ENCODE data around the gene GLCCI1. TPM values are rescaled to one million over a fixed set of nuclear protein-coding genes. Genes with fewer than 3 reads are reported as not detected.

Gene GLCCI1
- polyA plus RNA-seq (2013, experiment 1 of 4), result 27.0 TPM
- polyA plus RNA-seq (2013, experiment 2 of 4), result 28.9 TPM
- polyA plus RNA-seq (2013, experiment 3 of 4), result 30.4 TPM
- polyA plus RNA-seq (2013, experiment 4 of 4), result 33.6 TPM

- no peaks in the 10 kb centered on the region for H3K9me3 ChIP-seq (ENCODE audit: control insufficient read depth, low read length)
- H3K4me3 ChIP-seq (ENCODE audit: insufficient read depth, low read depth, low read length), result peak within 1 kb of the TSS; percentile 84
- 0% methylated on average over 76 to 77 of the region's 77 CpGs for WGBS, 2 experiments
- peak within 1 kb of the TSS; percentile 92 for H3K27ac ChIP-seq (ENCODE audit: insufficient read depth, low read depth, low read length, poor library complexity, severe bottlenecking)
- H3K36me3 ChIP-seq (ENCODE audit: control insufficient read depth, insufficient read depth, low read length), result no peaks in the 10 kb centered on the region
- H3K27me3 ChIP-seq (ENCODE audit: control insufficient read depth, insufficient read depth, low read length, poor library complexity, severe bottlenecking), result no peaks in the 10 kb centered on the region
- peaks cover 18% of the 10 kb centered on the region for H3K4me1 ChIP-seq (ENCODE audit: control insufficient read depth, insufficient read depth, low read length)
Measured at GRCh38 chr7:7968544-7969305, at the start of gene GLCCI1. Gene GLCCI1, plus strand, starts transcription at chr7:7968796. Its CDS starts 555 bp downstream, at chr7:7969351.

- no peaks in the 10 kb centered on the region for H3K36me3 ChIP-seq (ENCODE audit: control insufficient read depth, insufficient read depth, low read length)
- H3K27me3 ChIP-seq (ENCODE audit: control insufficient read depth, insufficient read depth, low read length, poor library complexity, severe bottlenecking), result no peaks in the 10 kb centered on the region
- no peaks in the 10 kb centered on the region for H3K9me3 ChIP-seq (ENCODE audit: control insufficient read depth, low read length)
- WGBS, 2 experiments, result 88 to 100% methylated on average over 2 of the region's 2 CpGs
- peaks cover 13% of the 10 kb centered on the region for H3K4me1 ChIP-seq (ENCODE audit: control insufficient read depth, insufficient read depth, low read length)
- H3K27ac ChIP-seq (ENCODE audit: insufficient read depth, low read depth, low read length, poor library complexity, severe bottlenecking), result no peak overlapping the region
- no peak overlapping the region for H3K4me3 ChIP-seq (ENCODE audit: insufficient read depth, low read depth, low read length)
Measured at GRCh38 chr7:7919449-7919945, 49.1 kb upstream of the GLCCI1 start.

DNA sequence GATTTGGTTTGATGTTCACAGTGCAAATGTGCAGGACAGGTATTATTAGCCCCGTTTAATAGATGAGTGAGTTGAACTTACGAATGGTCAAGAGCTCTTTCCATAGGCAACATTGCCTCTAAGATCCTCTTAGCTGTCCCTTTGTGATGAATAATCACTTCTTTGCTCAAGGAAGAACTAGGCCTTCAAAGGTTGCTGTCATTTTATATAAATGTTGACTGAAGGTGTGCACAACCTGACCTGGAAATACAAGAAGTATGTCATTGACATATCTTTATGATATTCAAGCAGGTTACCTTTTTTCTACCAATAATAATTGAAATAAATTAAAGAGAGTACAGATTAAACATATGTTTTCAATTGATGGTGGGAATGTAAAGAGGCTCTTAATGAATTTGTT lies 48.5 kb upstream of the GLCCI1 start:
- no peak overlapping the region for H3K27ac ChIP-seq (ENCODE audit: insufficient read depth, low read depth, low read length, poor library complexity, severe bottlenecking)
- H3K4me3 ChIP-seq (ENCODE audit: insufficient read depth, low read depth, low read length), result no peak overlapping the region
- peaks cover 15% of the 10 kb centered on the region for H3K4me1 ChIP-seq (ENCODE audit: control insufficient read depth, insufficient read depth, low read length)
- no peaks in the 10 kb centered on the region for H3K27me3 ChIP-seq (ENCODE audit: control insufficient read depth, insufficient read depth, low read length, poor library complexity, severe bottlenecking)
- H3K9me3 ChIP-seq (ENCODE audit: control insufficient read depth, low read length), result no peaks in the 10 kb centered on the region
- 65 to 66% methylated on average over 2 of the region's 2 CpGs for WGBS, 2 experiments
- no peaks in the 10 kb centered on the region for H3K36me3 ChIP-seq (ENCODE audit: control insufficient read depth, insufficient read depth, low read length)

- peaks cover 15% of the 10 kb centered on the region for H3K4me1 ChIP-seq (ENCODE audit: control insufficient read depth, insufficient read depth, low read length)
- no peak overlapping the region for H3K4me3 ChIP-seq (ENCODE audit: insufficient read depth, low read depth, low read length)
- 58 to 65% methylated on average over 3 of the region's 3 CpGs for WGBS, 2 experiments
- no peaks in the 10 kb centered on the region for H3K36me3 ChIP-seq (ENCODE audit: control insufficient read depth, insufficient read depth, low read length)
- H3K27ac ChIP-seq (ENCODE audit: insufficient read depth, low read depth, low read length, poor library complexity, severe bottlenecking), result no peak overlapping the region
- no peaks in the 10 kb centered on the region for H3K9me3 ChIP-seq (ENCODE audit: control insufficient read depth, low read length)
- H3K27me3 ChIP-seq (ENCODE audit: control insufficient read depth, insufficient read depth, low read length, poor library complexity, severe bottlenecking), result no peaks in the 10 kb centered on the region
Measured at GRCh38 chr7:7920481-7920880, 48.1 kb upstream of the GLCCI1 start.

DNA sequence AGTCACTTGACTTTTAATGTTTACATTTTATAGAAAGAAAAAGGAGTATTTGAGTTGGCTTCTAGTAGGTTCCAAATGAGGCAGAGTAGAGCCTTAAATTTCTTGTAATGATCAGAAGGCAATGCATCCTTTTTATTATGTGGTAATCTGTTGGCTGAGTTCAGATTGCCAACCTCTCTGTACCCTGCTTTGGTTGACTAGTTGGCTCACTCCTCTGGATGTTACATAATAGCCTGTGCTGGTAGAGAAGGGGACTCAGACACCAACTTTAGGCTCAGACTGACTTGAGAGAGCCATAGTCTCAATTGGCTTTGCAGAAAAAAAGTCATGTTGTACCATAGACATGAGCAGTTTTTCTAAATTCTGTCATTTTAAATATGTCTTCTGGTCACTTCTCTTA lies 46.8 kb upstream of the GLCCI1 start:
- no peak overlapping the region for H3K27ac ChIP-seq (ENCODE audit: insufficient read depth, low read depth, low read length, poor library complexity, severe bottlenecking)
- H3K36me3 ChIP-seq (ENCODE audit: control insufficient read depth, insufficient read depth, low read length), result no peaks in the 10 kb centered on the region
- no peak overlapping the region for H3K4me3 ChIP-seq (ENCODE audit: insufficient read depth, low read depth, low read length)

DNA sequence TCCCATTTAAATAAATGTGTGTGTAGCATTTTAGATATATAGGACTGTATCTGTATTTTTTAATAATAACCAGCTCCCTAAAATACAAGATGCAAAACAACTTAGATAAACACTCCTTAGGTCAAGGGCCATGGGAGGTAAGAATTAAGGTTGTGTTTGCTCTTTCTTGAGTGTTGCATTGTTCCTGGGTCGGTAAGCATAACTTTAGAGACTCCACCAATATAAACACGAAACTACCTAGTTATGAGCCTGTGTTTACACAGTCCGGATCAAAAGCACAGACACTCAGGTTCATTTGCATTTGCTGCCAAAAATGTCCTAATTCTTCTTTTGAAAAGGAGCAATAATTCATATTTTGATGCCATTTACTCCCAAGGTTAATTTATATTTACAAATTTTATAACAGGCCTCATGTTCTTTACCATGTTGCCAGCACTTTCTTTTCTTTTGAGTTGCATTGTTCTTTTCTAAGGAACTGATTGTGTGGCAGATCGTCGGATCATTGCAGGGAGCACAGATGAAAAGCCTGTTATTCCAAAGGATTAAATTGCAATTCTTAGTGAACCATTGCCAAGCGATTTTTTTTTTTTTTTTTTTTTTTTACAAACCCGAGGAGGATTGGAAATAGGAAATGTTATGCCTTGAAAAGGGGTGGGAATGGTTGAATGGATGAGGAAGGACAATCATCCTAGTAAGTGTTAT lies 45.8 kb upstream of the GLCCI1 start:
- H3K9me3 ChIP-seq (ENCODE audit: control insufficient read depth, low read length), result no peaks in the 10 kb centered on the region
- H3K27ac ChIP-seq (ENCODE audit: insufficient read depth, low read depth, low read length, poor library complexity, severe bottlenecking), result no peak overlapping the region
- H3K27me3 ChIP-seq (ENCODE audit: control insufficient read depth, insufficient read depth, low read length, poor library complexity, severe bottlenecking), result no peaks in the 10 kb centered on the region
- peaks cover 15% of the 10 kb centered on the region for H3K4me1 ChIP-seq (ENCODE audit: control insufficient read depth, insufficient read depth, low read length)
- no peaks in the 10 kb centered on the region for H3K36me3 ChIP-seq (ENCODE audit: control insufficient read depth, insufficient read depth, low read length)
- WGBS, 2 experiments, result 40 to 50% methylated on average over 5 to 6 of the region's 7 CpGs
- no peak overlapping the region for H3K4me3 ChIP-seq (ENCODE audit: insufficient read depth, low read depth, low read length)

More for the DNA sequence above, 46.8 kb upstream of the GLCCI1 start:
- Histone ChIP-seq H3K27me3 (ENCODE audit: control insufficient read depth, insufficient read depth, low read length, poor library complexity, severe bottlenecking) (no peaks in the 10 kb centered on the region), H3K4me1 (ENCODE audit: control insufficient read depth, insufficient read depth, low read length) (peaks cover 15% of the 10 kb centered on the region), H3K9me3 (ENCODE audit: control insufficient read depth, low read length) (no peaks in the 10 kb centered on the region)

DNA sequence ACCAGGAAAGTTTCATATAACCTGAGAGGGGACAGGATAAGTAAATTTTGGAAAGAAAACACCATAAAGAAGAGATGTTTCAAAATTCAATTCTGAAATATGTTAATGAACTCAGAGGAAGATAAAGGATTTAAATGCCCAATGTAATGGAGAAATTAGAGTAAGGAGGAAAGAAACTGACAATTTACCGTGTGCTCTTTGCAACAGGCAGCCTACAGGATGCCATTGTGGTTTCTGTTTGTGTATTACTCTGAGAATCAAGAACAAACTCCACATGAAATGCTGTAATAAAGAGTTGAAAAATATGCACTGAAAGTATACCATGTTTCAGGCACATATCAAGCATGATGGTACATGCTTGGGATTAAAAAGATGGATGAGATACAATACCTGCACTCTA lies 44.8 kb upstream of the GLCCI1 start:
- Histone ChIP-seq H3K36me3 (ENCODE audit: control insufficient read depth, insufficient read depth, low read length) (no peaks in the 10 kb centered on the region), H3K27ac (ENCODE audit: insufficient read depth, low read depth, low read length, poor library complexity, severe bottlenecking) (no peak overlapping the region), H3K27me3 (ENCODE audit: control insufficient read depth, insufficient read depth, low read length, poor library complexity, severe bottlenecking) (no peaks in the 10 kb centered on the region), H3K4me1 (ENCODE audit: control insufficient read depth, insufficient read depth, low read length) (peaks cover 15% of the 10 kb centered on the region), H3K9me3 (ENCODE audit: control insufficient read depth, low read length) (no peaks in the 10 kb centered on the region), H3K4me3 (ENCODE audit: insufficient read depth, low read depth, low read length) (no peak overlapping the region)
- WGBS, 2 experiments, result 75 to 85% methylated on average over 1 of the region's 1 CpG

DNA sequence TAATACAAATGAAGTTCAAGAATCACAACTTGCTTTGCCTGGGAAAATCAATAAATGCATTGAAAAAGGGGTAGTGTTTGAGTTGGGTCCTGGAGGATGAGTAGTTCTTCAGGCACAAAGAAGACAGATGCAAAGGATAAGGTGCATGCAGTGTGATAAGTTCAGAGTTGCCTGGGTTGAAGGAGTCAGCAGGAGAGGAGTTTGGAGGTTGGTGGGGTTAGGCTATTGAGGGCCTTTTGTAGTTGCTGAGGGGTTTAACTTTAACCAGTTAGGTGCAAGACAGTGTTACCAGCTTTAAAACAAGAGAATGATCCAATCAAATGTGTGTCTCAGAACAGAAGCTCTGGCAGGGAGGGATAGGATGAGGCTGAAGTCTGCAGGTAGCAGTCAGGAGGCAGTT lies 44.3 kb upstream of the GLCCI1 start:
- no peak overlapping the region for H3K4me3 ChIP-seq (ENCODE audit: insufficient read depth, low read depth, low read length)
- no peaks in the 10 kb centered on the region for H3K27me3 ChIP-seq (ENCODE audit: control insufficient read depth, insufficient read depth, low read length, poor library complexity, severe bottlenecking)

GRCh38 chr7:7931626-7932025 lies 37.0 kb upstream of the GLCCI1 start:
- Histone ChIP-seq H3K4me3 (ENCODE audit: insufficient read depth, low read depth, low read length) (no peak overlapping the region), H3K9me3 (ENCODE audit: control insufficient read depth, low read length) (no peaks in the 10 kb centered on the region), H3K27ac (ENCODE audit: insufficient read depth, low read depth, low read length, poor library complexity, severe bottlenecking) (no peak overlapping the region), H3K36me3 (ENCODE audit: control insufficient read depth, insufficient read depth, low read length) (no peaks in the 10 kb centered on the region), H3K4me1 (ENCODE audit: control insufficient read depth, insufficient read depth, low read length) (peaks cover 6% of the 10 kb centered on the region), H3K27me3 (ENCODE audit: control insufficient read depth, insufficient read depth, low read length, poor library complexity, severe bottlenecking) (no peaks in the 10 kb centered on the region)
- WGBS, 2 experiments, result 91 to 94% methylated on average over 2 of the region's 2 CpGs

More for the DNA sequence above, 44.3 kb upstream of the GLCCI1 start:
- no peaks in the 10 kb centered on the region for H3K36me3 ChIP-seq (ENCODE audit: control insufficient read depth, insufficient read depth, low read length)
- no peaks in the 10 kb centered on the region for H3K9me3 ChIP-seq (ENCODE audit: control insufficient read depth, low read length)
- no peak overlapping the region for H3K27ac ChIP-seq (ENCODE audit: insufficient read depth, low read depth, low read length, poor library complexity, severe bottlenecking)
- H3K4me1 ChIP-seq (ENCODE audit: control insufficient read depth, insufficient read depth, low read length), result peaks cover 15% of the 10 kb centered on the region

- Histone ChIP-seq H3K27me3 (ENCODE audit: control insufficient read depth, insufficient read depth, low read length, poor library complexity, severe bottlenecking) (no peaks in the 10 kb centered on the region), H3K9me3 (ENCODE audit: control insufficient read depth, low read length) (no peaks in the 10 kb centered on the region), H3K27ac (ENCODE audit: insufficient read depth, low read depth, low read length, poor library complexity, severe bottlenecking) (no peak overlapping the region), H3K4me1 (ENCODE audit: control insufficient read depth, insufficient read depth, low read length) (peaks cover 6% of the 10 kb centered on the region), H3K4me3 (ENCODE audit: insufficient read depth, low read depth, low read length) (no peak overlapping the region), H3K36me3 (ENCODE audit: control insufficient read depth, insufficient read depth, low read length) (no peaks in the 10 kb centered on the region)
- 88 to 97% methylated on average over 3 of the region's 3 CpGs for WGBS, 2 experiments
Measured at GRCh38 chr7:7932553-7932952, 36.0 kb upstream of the GLCCI1 start.

All from ectodermal cell (in vitro differentiated cells).